Left ventricle myocardium inferior (tissue), 1 donor: Measurements from ENCODE around the gene ACTG2. TPM values are rescaled to one million over a fixed set of nuclear protein-coding genes. Genes with fewer than 3 reads are reported as not detected.
A peak's percentile ranks its signal among the peaks of the same experiment; 100 is the strongest.

Experiments
- DNase-seq: peaks from one replicate; pipeline ENCODE4 v3.0.0-alpha.2; 2020
- H3K27ac ChIP-seq: fragments of 200-600 bp; replicated peaks from 2 replicates; pipeline ENCODE4 v1.8.0; 2021
- H3K27me3 ChIP-seq: fragments of 200-600 bp; 2 replicates; pipeline ENCODE4 v1.8.0; 2021; ENCODE audit warnings: low read depth
- H3K36me3 ChIP-seq: fragments of 200-600 bp; 2 replicates; pipeline ENCODE4 v1.8.0; 2021
- H3K4me1 ChIP-seq: fragments of 200-600 bp; 2 replicates; pipeline ENCODE4 v1.8.0; 2021
- H3K4me3 ChIP-seq: fragments of 200-600 bp; 2 replicates; pipeline ENCODE4 v1.8.0; 2021; ENCODE audit warnings: mild to moderate bottlenecking, moderate library complexity
- H3K9me3 ChIP-seq: fragments of 200-600 bp; replicated peaks from 2 replicates; pipeline ENCODE4 v1.8.0; 2021
- intact Hi-C: fragments of 100-400 bp; cut with micrococcal nuclease; formaldehyde crosslinking; loops from one replicate; pipeline ENCODE4 v1.11.0; 2022
- total RNA-seq: library from RNA; stranded (reverse); fragmentation: NEBNext Ultra II Directional; extraction: Animal tissue kit (Norgen Biotek cat#: 25700); gene quantifications from one replicate; pipeline ENCODE4 v1.2.1, GENCODE V29; 2021
- TF ChIP-seq, protein P1 (sequence below): fragments of 200-600 bp; IDR thresholded peaks from 2 replicates; pipeline ENCODE4 v1.8.0; 2021; ENCODE audit warnings: antibody characterized with exemption, mild to moderate bottlenecking, borderline replicate concordance
- donor health status: DM: no; HTN: yes; CAD: no; lungs with severe emphysema.

Gene ACTG2
- total RNA-seq, 1 donor from 2014 or later: 1.6 TPM

GRCh38 chr2:73927344-73927743, 34.5 kb downstream of the ACTG2 start:
- peak overlapping the region; percentile 93 for H3K27ac ChIP-seq
- H3K4me3 ChIP-seq: peak overlapping the region; percentile 81
- DNase-seq: no peak
- TF ChIP-seq, protein P1, sequence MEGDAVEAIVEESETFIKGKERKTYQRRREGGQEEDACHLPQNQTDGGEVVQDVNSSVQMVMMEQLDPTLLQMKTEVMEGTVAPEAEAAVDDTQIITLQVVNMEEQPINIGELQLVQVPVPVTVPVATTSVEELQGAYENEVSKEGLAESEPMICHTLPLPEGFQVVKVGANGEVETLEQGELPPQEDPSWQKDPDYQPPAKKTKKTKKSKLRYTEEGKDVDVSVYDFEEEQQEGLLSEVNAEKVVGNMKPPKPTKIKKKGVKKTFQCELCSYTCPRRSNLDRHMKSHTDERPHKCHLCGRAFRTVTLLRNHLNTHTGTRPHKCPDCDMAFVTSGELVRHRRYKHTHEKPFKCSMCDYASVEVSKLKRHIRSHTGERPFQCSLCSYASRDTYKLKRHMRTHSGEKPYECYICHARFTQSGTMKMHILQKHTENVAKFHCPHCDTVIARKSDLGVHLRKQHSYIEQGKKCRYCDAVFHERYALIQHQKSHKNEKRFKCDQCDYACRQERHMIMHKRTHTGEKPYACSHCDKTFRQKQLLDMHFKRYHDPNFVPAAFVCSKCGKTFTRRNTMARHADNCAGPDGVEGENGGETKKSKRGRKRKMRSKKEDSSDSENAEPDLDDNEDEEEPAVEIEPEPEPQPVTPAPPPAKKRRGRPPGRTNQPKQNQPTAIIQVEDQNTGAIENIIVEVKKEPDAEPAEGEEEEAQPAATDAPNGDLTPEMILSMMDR: no peak
- H3K27me3 ChIP-seq: no peaks in the 10 kb centered on the region
- no peaks in the 10 kb centered on the region for H3K36me3 ChIP-seq
- H3K4me1 ChIP-seq: peaks cover 59% of the 10 kb centered on the region
- H3K9me3 ChIP-seq: no peaks in the 10 kb centered on the region
- intact Hi-C loops: no loop called here

- TF ChIP-seq, protein P1: no peak
- no peak overlapping the region for H3K27ac ChIP-seq
- peaks cover 59% of the 10 kb centered on the region for H3K4me1 ChIP-seq
- intact Hi-C loops: no loop called here
- no peaks in the 10 kb centered on the region for H3K27me3 ChIP-seq
- H3K4me3 ChIP-seq: no peak overlapping the region
- peaks cover 6% of the 10 kb centered on the region for H3K36me3 ChIP-seq
- no peak for DNase-seq
- H3K9me3 ChIP-seq: no peaks in the 10 kb centered on the region
These were observed 36.1 kb downstream of the ACTG2 start for GRCh38 chr2:73928963-73929347.

DNA sequence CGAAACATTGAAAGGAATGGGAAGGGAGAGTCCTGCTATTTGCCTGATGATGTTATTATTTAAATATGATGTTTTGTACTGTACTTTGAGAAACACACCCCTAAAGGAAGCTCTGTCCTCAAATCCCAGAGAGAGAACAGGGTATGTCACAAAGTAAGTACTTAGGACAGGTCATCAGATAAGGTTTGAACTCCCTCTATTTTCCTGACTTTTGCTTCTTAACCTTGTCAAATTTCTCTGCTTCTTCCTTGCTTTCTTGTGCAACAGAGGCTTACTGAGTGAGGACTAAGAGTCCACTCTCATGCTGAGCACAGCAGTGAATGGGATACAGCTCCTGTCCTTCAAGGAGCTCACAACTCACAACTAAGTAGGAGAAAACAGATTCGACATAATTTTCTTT, 37.6 kb downstream of the ACTG2 start:
- Histone ChIP-seq H3K27me3 (no peaks in the 10 kb centered on the region), H3K36me3 (peaks cover 6% of the 10 kb centered on the region), H3K27ac (no peak overlapping the region), H3K9me3 (no peaks in the 10 kb centered on the region), H3K4me3 (no peak overlapping the region), H3K4me1 (peaks cover 64% of the 10 kb centered on the region)
- no peak for DNase-seq
- TF ChIP-seq, protein P1: no peak
- intact Hi-C loops: no loop called here

DNA sequence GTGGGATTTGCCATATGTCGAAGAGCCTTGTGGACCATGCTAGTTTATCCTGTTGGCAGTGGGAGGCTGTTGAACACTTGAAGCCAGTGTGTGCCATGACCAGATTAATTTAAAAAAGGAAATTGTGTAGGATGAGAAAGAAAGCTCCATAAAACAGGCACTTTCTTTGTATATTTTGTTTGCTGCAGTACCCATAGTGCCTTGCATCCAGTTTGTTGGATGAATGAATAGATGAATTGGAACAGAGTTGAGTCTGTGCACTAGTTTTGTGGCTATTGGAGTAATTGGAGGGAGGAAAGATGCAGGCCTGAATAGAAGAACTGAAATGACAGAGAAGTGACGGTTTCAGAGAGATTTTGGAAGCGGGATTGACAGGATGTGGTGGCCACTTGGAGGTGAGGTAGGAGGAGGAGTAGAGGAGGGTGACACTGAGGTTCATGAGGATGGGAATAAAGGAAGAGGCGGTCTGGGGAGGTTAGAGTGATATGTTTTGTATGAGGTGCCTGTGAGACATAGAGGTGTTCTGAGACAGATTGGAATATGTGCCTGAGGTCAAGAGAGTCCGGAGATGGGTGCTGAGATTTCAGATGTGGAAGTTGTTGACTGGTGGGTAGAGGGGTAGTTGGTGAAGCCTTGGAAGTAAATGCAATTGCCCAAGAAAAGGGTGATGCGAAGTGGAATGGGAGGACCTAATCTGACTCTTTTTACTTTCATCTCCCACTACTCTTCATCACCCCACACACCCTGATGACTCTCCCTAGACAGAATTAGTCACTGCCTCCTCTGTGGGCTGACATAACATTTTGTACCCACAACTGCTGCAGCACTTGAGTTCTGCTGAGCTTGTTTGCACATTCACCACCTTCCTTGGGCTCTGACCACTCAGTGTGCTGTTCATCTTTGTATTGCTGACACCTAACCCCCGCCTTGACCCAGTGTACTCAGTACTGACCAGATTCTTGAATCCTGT, 39.0 kb downstream of the ACTG2 start:
- intact Hi-C loops: no loop called here
- Histone ChIP-seq H3K27me3 (no peaks in the 10 kb centered on the region), H3K27ac (no peak overlapping the region), H3K9me3 (no peaks in the 10 kb centered on the region), H3K4me1 (peaks cover 68% of the 10 kb centered on the region), H3K4me3 (no peak overlapping the region), H3K36me3 (peaks cover 8% of the 10 kb centered on the region)
- DNase-seq: no peak
- TF ChIP-seq, protein P1: no peak

GRCh38 chr2:73933194-73933593, 40.4 kb downstream of the ACTG2 start:
- intact Hi-C loops: no loop called here
- Histone ChIP-seq H3K36me3 (peaks cover 12% of the 10 kb centered on the region), H3K27me3 (no peaks in the 10 kb centered on the region), H3K4me3 (no peak overlapping the region), H3K9me3 (no peaks in the 10 kb centered on the region), H3K27ac (no peak overlapping the region), H3K4me1 (peaks cover 61% of the 10 kb centered on the region)
- TF ChIP-seq, protein P1: no peak
- no peak for DNase-seq
